IPS-NIHi11 (cell line): Measurements from ENCODE around the gene SPEN.
"Not testable (repeated sequence)": the region's sequence is repeated elsewhere in the genome, so short reads cannot be mapped to it uniquely, and the experiment has no call there.

Experiments used
- DNase-seq: peaks from one replicate; pipeline ENCODE4 v3.0.0; 2012; ENCODE audit warnings: mixed read lengths, low spot score

The SPEN gene

GRCh38 chr1:15900662-15901279 lies 53.3 kb downstream of the SPEN start:
- no peak for DNase-seq

- no peak for DNase-seq
Measured at GRCh38 chr1:15902882-15903281, 55.4 kb downstream of the SPEN start.

- DNase-seq = no peak
Measured at GRCh38 chr1:15908597-15908996, 61.1 kb downstream of the SPEN start.

- DNase-seq = no peak
Measured at GRCh38 chr1:15911141-15911540, 63.6 kb downstream of the SPEN start.

GRCh38 chr1:15911927-15912326 lies 64.4 kb downstream of the SPEN start:
- no peak for DNase-seq

GRCh38 chr1:15913607-15914006 lies 66.1 kb downstream of the SPEN start:
- not testable (repeated sequence) for DNase-seq

DNA sequence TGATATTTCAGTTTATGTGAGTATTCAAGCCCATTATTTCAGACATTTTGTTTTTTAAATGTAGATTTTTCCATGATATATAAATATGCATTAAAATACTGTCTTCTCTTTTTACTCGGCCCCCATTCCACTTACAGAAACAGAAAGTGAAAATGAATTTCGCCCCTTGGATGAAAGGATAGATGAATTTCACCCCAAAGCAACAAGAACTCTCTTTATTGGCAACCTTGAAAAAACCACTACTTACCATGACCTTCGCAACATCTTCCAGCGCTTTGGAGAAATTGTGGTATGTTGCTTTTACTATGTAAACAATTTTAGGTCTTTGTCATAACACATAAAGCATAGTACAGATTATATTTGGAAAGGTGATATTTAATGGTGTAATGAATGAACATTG lies 68.5 kb downstream of the SPEN start:
- no peak for DNase-seq

DNA sequence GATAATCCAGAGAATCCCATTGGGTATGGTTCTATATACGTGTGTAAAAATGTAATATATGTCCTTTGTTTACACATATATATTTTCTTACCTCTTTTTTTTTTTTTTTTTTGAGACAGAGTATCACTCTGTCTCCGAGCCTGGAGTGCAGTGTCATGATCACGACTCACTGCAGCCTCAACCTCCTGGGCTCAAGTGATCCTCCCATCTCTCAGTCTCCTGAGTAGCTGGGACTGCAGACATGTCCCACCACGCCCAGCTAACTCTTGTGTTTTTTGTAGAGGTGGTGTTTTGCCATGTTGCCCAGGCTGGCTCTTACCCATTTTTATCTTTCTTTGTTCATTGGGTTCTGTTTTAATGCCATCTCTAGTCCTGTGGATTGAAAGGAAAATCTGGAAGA lies 68.9 kb downstream of the SPEN start:
- DNase-seq = no peak

- DNase-seq = no peak
Measured at GRCh38 chr1:15916916-15917315, 69.4 kb downstream of the SPEN start.

GRCh38 chr1:15918962-15919715 lies 71.6 kb downstream of the SPEN start:
- DNase-seq = no peak

- DNase-seq = no peak
Measured at GRCh38 chr1:15923241-15923640, 75.7 kb downstream of the SPEN start.

- not testable (repeated sequence) for DNase-seq
Measured at GRCh38 chr1:15926448-15926847, 78.9 kb downstream of the SPEN start.

DNA sequence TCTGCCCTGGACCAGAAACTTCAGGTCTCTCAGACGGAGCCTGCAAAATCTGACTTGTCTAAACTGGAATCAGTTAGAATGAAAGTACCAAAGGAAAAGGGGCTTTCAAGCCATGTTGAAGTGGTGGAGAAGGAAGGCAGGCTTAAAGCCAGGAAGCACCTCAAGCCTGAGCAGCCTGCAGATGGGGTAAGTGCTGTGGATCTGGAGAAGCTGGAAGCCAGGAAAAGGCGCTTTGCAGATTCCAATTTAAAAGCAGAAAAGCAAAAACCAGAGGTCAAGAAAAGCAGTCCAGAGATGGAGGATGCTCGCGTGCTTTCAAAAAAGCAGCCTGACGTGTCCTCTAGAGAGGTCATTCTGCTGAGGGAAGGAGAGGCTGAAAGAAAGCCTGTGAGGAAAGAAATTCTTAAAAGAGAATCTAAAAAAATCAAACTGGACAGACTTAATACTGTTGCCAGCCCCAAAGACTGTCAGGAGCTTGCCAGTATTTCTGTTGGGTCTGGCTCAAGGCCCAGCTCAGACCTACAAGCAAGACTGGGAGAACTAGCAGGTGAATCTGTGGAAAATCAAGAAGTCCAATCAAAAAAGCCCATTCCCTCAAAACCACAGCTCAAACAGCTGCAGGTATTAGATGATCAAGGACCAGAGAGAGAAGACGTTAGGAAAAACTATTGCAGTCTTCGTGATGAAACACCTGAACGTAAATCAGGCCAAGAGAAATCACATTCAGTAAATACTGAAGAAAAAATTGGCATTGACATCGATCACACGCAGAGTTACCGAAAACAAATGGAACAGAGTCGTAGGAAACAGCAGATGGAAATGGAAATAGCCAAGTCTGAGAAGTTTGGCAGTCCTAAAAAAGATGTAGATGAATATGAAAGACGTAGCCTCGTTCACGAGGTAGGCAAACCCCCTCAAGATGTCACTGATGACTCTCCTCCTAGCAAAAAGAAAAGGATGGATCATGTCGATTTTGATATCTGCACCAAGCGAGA lies 81.8 kb downstream of the SPEN start:
- DNase-seq = no peak

DNA sequence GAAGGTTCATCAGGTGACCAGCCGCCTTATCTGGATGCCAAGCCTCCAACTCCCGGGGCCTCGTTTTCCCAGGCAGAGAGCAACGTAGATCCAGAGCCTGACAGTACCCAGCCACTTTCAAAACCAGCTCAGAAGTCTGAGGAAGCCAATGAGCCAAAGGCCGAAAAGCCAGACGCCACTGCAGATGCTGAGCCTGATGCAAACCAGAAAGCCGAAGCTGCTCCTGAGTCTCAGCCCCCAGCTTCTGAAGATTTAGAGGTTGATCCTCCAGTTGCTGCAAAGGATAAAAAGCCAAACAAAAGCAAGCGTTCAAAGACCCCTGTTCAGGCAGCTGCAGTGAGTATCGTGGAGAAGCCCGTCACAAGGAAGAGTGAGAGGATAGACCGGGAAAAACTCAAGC lies 83.9 kb downstream of the SPEN start:
- DNase-seq = no peak

DNA sequence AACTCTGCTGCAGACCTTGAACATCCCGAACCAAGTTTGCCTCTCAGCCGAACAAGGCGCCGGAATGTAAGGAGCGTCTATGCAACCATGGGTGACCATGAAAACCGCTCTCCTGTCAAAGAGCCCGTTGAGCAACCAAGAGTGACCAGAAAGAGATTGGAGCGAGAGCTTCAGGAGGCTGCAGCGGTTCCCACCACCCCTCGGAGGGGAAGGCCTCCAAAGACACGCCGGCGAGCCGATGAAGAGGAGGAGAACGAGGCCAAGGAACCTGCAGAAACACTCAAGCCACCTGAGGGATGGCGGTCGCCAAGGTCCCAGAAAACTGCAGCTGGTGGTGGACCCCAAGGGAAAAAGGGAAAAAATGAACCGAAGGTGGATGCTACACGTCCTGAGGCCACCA lies 84.4 kb downstream of the SPEN start:
- DNase-seq = no peak

- no peak for DNase-seq
Measured at GRCh38 chr1:15932612-15933011, 85.1 kb downstream of the SPEN start.

GRCh38 chr1:15933684-15934083 lies 86.2 kb downstream of the SPEN start:
- no peak for DNase-seq

DNA sequence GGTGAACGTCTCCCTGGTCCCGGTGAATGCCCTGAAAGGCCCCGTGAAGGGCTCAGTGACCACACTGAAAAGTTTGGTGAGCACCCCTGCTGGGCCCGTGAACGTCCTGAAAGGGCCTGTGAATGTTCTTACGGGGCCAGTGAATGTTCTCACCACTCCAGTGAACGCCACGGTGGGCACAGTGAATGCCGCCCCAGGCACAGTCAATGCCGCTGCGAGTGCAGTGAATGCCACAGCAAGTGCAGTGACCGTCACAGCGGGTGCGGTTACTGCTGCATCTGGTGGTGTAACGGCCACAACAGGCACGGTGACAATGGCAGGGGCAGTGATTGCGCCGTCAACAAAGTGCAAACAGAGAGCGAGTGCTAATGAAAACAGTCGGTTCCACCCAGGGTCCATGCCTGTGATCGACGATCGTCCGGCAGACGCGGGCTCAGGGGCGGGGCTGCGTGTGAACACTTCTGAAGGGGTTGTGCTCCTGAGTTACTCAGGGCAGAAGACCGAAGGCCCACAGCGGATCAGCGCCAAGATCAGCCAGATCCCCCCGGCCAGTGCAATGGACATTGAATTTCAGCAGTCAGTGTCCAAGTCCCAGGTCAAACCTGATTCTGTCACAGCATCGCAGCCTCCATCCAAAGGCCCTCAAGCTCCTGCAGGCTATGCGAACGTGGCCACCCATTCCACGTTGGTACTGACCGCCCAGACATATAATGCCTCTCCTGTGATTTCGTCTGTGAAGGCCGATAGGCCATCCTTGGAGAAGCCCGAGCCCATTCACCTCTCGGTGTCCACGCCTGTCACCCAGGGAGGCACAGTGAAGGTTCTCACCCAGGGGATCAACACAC lies 86.9 kb downstream of the SPEN start:
- no peak for DNase-seq

DNA sequence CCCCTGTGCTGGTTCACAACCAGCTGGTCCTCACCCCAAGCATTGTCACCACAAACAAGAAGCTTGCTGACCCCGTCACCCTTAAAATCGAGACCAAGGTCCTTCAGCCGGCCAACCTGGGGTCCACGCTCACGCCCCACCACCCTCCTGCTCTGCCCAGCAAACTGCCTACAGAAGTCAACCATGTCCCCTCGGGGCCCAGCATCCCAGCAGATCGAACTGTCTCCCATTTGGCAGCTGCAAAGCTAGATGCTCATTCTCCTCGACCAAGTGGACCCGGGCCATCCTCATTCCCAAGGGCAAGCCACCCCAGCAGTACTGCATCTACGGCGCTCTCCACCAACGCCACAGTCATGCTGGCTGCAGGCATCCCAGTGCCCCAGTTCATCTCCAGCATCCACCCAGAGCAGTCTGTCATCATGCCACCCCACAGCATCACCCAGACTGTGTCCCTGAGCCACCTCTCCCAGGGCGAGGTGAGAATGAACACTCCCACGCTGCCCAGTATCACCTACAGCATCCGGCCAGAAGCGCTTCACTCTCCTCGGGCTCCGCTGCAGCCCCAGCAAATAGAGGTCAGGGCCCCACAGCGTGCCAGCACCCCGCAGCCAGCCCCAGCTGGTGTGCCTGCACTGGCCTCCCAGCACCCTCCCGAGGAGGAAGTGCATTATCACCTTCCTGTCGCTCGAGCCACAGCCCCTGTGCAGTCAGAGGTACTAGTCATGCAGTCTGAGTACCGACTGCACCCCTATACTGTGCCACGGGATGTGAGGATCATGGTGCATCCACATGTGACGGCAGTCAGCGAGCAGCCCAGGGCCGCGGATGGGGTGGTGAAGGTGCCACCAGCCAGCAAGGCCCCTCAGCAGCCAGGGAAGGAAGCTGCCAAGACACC lies 87.8 kb downstream of the SPEN start:
- no peak for DNase-seq

- DNase-seq = no peak
Measured at GRCh38 chr1:15936025-15936424, 88.5 kb downstream of the SPEN start.

DNA sequence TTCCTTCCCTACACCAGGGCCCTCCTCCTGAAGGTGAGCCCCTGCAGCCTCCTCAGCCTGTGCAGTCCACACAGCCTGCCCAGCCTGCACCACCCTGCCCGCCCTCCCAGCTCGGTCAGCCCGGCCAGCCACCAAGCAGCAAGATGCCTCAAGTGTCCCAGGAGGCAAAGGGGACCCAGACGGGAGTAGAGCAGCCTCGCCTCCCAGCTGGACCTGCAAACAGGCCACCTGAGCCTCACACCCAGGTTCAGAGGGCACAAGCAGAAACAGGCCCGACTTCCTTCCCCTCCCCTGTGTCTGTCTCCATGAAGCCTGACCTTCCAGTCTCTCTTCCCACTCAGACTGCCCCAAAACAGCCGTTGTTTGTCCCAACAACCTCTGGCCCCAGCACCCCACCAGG lies 89.6 kb downstream of the SPEN start:
- no peak for DNase-seq
